OCI-LY1 (cell line): ENCODE data around the gene C1QTNF9B.

Experiments used
- CTCF ChIP-seq: fragments of 200-600 bp; sonication (generic), shearing (Covaris generic); IDR thresholded peaks from 2 replicates; pipeline ENCODE4 v1.5.1; 2017; ENCODE audit warnings: mild to moderate bottlenecking, antibody characterized with exemption, low read length, moderate library complexity, mixed read lengths
- EZH2 ChIP-seq: fragments of 200-600 bp; sonication (generic), shearing (Covaris generic); IDR thresholded peaks from 2 replicates; pipeline ENCODE4 v1.8.0; 2017; ENCODE audit warnings: borderline replicate concordance, mixed run types, mild to moderate bottlenecking, antibody characterized with exemption, low read length, moderate library complexity, mixed read lengths

GRCh38 chr13:23852351-23852750 is 45.0 kb downstream of the C1QTNF9B start:
- TF ChIP-seq CTCF (no peak), EZH2 (no peak)
